ENCODE data around the gene ARHGAP19.

DNA sequence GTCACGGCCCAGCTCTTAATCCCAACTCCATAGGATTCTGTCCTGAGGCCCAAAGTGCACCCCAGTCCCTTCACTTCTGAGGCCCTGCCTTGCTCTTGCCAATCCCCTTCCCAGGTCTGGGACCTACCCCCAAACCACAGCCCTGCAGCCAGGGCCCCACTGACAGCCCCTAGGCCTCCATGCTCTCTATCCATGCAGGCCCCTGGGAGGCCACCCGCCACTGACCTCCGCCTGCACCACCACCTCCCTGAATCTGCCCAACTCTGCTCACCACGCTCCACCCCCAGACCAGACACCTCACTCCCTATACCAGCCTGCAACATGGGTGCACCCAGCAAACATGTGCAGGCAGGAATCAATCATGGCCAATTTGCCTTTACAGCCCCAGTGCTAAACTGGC lies 116.9 kb downstream of the ARHGAP19 start:
- TF ChIP-seq, protein P1, sequence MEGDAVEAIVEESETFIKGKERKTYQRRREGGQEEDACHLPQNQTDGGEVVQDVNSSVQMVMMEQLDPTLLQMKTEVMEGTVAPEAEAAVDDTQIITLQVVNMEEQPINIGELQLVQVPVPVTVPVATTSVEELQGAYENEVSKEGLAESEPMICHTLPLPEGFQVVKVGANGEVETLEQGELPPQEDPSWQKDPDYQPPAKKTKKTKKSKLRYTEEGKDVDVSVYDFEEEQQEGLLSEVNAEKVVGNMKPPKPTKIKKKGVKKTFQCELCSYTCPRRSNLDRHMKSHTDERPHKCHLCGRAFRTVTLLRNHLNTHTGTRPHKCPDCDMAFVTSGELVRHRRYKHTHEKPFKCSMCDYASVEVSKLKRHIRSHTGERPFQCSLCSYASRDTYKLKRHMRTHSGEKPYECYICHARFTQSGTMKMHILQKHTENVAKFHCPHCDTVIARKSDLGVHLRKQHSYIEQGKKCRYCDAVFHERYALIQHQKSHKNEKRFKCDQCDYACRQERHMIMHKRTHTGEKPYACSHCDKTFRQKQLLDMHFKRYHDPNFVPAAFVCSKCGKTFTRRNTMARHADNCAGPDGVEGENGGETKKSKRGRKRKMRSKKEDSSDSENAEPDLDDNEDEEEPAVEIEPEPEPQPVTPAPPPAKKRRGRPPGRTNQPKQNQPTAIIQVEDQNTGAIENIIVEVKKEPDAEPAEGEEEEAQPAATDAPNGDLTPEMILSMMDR (conservative IDR thresholded peaks at IDR 0.05), result no peak
- TF ChIP-seq ZFX (IDR thresholded peaks at IDR 0.05), result no peak
